Measurements from ENCODE around the gene LYPLA2. TPM values are rescaled to one million over a fixed set of nuclear protein-coding genes. Genes with fewer than 3 reads are reported as not detected.
"Not testable (repeated sequence)": the region's sequence is repeated elsewhere in the genome, so short reads cannot be mapped to it uniquely, and the experiment has no call there.

Gene LYPLA2
- total RNA-seq, 1 donor from 2014 or later = 17.1 TPM

- no peak for DNase-seq
These were observed 11.0 kb upstream of the LYPLA2 start for GRCh38 chr1:23779826-23780371.

GRCh38 chr1:23783141-23783540 lies 7.8 kb upstream of the LYPLA2 start:
- DNase-seq = not testable (repeated sequence)

- no peak for DNase-seq
These were observed 6.1 kb upstream of the LYPLA2 start for GRCh38 chr1:23784846-23785245.

DNA sequence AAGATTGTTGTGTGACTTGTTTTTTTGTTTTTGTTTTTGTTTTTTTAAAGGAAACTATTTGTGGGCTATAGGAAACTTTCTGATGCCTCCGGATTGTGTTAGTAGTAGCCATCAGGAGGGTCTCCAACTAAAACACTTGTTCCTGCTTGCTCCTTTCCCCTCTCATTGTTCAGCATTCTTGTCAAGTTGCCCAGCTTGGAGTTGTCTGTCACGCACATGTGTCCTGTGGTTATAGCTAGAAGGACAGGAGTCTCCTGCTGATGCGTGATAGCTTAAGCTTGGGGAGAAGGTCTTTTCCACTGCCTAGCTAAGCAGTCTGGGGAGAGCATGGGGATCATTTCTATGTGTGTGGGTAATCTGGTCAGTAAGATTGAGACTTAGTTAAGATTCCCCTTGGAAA lies 3.2 kb upstream of the LYPLA2 start:
- DNase-seq = no peak

- no peak for DNase-seq
These were observed 2.2 kb upstream of the LYPLA2 start for GRCh38 chr1:23788695-23789094.

DNA sequence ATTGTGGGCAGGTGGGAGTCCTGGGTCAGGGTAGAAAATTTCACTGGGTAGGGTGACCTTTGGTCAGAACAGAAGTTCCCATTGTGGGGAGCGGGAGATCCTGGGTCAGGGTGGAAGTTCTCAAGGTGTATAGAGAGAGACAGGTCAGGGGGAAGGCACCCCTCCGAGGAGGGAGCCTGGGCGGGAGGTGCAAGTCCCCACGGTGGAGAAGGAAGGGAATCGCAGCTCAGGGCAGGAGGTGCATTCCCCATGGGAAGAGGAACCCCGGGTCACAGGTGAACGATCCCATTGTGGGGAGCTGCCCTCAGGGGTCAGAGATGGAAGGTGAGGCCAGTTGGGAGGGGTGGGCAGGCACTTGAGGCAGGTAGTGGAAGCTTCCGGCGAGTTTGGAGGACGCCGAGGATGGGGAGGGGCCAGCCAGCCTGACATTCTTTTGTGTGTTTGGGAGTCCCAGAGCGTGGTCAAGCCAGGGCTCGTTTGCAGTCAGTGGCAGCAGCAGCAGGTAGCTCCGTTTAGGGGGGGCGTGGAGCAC lies 637 bp downstream of the LYPLA2 start:
- DNase-seq = no peak

- no peak for DNase-seq
These were observed 1.4 kb downstream of the LYPLA2 start for GRCh38 chr1:23792151-23792945.

- peak; percentile 38 for DNase-seq
These were observed 2.3 kb downstream of the LYPLA2 start for GRCh38 chr1:23793018-23793781.

DNA sequence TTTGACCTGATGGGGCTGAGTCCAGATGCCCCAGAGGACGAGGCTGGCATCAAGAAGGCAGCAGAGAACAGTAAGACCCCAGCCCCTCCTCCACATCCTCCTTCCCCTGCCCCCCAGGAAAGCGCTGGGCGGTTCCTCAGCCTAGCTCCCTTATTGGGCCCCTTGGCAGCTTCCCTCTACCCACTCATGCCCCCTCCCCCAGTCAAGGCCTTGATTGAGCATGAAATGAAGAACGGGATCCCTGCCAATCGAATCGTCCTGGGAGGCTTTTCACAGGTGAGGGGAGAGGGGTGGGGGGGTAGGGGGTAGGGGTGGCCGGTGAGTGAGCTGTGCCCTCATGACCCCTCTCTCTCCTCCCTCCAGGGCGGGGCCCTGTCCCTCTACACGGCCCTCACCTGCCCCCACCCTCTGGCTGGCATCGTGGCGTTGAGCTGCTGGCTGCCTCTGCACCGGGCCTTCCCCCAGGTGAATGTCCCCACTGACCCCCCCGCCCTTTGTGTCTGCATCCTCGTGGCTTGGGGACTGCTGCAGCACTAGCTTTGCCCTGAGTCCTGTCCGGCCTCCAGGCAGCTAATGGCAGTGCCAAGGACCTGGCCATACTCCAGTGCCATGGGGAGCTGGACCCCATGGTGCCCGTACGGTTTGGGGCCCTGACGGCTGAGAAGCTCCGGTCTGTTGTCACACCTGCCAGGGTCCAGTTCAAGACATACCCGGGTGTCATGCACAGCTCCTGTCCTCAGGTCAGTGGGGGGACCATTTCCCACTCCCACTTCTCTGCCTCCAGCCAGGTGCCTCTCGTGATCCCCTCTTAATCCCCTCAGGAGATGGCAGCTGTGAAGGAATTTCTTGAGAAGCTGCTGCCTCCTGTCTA lies 3.2 kb downstream of the LYPLA2 start:
- no peak for DNase-seq

DNA sequence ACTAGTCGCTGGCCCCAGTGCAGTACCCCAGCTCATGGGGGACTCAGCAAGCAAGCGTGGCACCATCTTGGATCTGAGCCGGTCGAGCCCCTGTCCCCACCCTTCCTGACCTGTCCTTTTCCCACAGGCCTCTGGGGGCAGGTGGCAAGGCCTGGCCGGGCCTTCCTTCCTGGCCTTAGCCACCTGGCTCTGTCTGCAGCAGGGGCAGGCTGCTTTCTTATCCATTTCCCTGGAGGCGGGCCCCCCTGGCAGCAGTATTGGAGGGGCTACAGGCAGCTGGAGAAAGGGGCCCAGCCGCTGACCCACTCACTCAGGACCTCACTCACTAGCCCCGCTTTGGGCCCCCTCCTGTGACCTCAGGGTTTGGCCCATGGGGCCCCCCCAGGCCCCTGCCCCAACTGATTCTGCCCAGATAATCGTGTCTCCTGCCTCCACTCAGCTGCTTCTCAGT lies 3.8 kb downstream of the LYPLA2 start:
- not testable (repeated sequence) for DNase-seq

DNA sequence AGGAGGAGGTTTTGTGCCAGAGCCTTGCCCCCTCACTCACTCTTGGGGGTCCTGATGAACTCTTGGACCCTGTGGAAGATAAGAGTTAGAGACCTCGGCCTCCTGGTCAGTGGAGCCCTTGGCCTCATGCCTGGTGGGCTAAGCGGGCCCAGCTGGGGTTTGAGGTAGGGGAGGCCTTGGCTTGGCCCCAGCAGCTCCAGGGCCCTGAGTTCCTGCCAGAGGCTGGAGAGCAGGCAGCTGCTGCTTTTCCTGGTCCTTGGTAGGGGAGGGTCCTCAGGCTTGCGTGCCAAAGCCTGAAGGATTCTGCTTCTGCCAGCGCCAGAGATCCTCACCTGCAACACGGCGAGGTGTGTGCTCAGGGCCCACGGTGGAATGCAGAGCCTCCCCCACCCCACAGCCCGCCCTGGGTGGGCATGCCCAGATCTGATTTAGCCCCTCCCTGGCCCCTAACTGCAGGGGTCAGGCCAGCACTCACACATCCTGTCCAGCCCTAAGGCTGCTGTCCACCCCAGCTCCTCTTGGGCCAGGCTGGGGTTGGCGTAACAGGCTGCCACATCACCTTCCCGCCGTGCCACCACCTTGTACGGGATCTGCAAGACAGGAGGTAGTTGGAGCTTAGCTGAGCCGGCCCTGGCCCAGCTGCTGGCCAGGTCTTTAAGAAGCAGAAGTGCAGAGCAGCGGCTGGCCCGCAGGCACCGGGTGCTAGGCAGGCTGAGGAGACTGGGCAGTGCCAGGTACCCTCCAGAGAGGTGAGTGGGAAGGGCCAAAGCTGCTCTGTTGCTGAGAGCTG lies 4.9 kb downstream of the LYPLA2 start:
- no peak for DNase-seq

DNA sequence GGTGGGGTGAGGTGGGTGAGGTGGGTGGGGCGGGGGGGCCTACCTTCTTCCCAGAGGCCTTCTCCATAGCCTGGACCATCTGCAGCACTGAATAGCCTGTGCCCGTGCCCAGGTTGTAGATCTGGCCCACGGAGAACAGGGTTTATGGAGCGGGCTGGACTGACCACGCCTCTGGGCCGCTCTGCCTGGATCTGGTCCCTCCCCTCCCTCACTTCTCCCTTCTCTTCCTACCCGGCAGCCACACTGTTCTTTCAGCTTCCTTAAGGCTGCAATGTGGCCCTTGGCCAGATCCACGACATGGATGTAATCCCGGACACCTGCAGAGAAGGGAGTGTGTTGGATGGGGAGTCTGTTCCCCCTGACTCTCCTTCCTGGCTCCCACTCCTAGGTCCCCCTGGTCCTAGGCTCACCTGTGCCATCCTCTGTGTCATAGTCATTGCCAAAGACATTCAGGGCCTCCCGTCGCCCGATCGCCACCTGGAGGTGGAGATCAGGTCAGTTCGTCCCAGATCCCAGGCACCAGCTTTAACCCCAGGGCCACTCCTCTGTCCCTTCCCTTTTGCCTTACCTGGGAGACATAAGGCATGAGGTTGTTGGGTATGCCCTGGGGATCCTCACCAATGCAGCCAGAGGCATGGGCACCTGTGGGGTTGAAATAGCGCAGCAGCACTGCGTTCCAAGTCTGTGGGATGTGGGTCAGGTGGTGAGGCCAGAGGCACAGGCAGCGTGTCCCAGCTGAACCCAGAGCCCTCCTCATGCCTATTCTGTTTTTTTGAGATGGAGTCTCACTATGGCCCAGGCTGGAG lies 5.7 kb downstream of the LYPLA2 start:
- no peak for DNase-seq

DNA sequence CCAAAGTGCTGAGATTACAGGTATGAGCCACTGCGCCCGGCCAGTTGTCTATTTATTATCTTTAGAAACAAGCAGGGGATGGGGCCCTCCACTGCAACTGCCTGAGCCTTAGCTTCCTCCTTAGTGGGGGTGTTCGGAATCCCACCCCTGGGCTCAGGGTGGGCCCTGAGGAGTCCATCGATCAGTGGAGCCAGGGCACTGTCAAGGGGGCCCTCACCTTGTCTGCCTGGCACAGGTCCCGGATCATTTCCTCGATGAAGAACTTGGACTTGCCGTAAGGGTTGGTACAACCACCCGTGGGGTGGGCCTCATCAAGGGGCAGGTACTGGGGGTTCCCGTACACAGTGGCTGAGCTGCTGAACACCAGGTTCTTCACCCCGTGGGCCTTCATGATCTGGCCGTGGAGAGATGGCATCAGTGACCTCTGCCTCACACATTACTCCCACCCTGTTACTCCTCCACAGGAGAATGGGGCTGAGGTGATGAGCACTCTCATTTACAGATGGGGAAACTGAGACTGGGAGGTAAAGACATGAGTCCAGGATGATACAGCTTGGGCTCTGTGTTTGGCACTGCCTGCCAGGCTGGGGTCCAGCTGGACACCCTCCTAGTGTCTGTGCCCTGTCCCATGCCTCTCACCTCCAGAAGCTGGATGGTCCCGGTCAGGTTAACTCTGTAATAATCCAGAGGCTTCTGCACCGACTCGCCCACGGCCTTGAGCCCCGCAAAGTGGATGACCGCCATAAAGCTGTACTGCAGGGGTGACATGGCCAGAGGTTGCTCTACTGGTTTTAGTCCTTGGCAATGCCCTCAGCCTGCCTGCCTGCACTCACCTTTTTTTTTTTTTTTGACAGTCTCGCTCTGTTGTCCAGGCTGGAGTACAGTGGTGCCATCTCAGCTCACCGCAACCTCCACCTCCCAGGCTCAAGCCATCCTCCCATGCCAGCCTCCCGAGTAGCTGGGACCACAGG lies 6.8 kb downstream of the LYPLA2 start:
- DNase-seq = no peak

DNA sequence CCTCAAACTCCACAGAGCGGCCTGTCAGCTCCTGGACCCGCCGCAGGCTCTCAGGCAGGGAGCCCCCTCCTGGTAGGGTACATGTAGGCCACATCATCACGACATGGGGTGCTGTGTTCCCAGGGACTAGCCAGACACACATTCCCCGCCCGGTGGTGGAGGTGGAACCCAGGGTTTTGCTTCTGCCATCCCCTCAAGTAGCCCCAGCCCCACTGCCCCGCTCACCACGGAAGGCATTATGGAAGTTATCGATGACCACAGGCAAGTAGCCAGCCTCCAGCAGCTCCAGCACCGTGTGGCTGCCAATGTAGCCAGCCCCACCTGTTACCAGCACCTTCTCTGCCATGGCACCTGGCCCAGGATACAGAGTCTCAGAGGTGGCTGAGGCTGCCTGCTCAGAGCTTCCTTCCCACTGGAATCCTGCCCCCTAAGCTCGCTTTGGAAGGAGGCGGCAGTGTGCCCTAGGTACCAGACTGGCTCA lies 7.8 kb downstream of the LYPLA2 start:
- DNase-seq = no peak

GRCh38 chr1:23799255-23799569 lies 8.3 kb downstream of the LYPLA2 start:
- DNase-seq = no peak

DNA sequence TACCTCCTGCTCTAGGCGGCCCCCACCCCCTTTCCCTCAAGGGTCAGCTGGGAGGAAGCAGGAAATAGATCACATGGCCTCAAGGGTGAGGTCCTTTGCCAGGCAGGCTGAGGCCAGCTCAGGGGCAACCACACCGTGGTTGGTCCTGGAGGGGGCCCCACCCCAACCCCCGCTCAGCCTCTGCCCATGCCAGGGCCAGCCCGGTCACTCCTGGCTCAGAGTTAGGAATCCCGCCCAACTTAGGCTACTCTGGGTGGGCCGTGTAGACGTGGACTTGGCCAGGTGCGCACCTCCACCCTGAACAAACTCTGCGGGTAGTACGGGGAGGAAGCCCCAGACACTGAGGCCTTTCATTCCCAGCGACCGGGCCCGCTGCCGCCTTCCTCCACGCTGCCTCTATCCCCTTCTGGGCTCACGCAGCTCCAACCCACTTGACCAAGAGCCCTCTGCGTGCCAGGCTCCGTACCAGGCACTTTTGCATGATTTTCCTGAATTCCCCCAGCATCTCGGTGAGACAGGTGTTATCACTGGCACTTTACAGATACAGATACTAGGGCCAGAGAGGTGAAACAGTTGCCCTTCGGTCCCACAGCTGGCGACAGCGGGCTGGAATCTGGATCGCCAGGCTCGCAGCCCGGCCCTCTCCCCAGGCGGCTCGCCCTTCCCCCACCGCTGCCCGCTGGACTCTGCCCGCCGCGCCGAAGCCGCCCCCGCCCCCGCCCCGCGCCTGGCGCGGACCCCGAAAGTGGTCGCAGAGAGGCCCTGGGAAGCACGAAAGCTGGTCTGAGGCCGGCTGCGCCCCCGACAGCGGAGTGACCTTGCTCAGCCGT lies 8.8 kb downstream of the LYPLA2 start:
- peak; percentile 49 for DNase-seq

DNA sequence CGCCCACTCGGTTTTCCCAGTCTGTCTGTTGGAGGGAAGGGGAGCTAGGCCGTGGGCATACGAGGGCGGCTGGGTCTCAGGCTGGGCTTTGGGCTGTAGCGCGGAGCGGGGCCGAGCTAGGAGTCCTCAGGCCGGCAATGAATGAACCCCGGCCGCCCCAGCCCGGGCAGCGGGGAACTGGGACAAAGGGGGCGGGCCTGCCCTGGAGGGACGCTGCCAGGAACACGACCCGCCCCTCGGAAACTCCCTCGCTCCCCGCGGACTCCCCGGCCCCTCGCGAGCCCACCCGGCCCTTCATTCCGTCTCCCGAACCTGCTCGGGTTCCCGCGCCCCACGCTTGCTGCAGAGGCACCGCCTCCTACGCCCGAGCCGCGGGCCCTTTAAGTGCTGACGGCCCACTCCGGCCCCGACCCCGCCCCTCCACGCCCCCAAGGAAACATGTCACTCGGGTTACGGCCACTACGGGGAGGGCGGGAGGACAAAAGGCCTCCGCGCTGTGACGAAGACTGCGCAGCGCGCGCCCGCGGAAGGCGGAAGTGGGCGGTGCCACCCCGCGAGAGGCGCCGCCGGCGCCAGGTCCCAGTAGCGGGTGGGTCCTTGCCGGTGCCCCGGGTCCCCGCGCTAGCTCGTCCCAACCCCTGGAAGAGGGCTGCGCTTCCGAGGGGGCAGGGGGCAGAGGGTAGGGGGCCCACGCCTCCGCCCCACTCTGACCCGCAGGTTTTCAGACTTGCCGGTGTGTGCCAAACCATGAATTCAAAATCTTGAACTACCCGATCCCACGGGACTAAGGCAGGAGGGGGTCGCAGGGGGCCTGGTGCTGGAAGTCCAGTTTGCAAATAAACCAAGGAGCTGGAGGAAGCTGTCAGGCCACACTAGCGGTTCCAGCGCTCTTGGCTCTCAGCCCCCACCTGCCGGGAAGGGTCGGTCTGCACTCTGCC lies 9.7 kb downstream of the LYPLA2 start, which contains the start of gene GALE:
GALE (minus strand) TSS at position 355 of the 938 bp plus-strand sequence. CDS start 1,747 bp downstream, outside the sequence.
- DNase-seq = peak; percentile 98

Data from tongue (tissue), 2 donors.